SK-N-SH (cell line): ENCODE data around the gene RNF214. TPM values are rescaled to one million over a fixed set of nuclear protein-coding genes. Genes with fewer than 3 reads are reported as not detected.

Source experiments
- CTCF ChIA-PET: fragments of 300-600, 350-600 bp; formaldehyde crosslinking; extraction: SDS; loops from one replicate; lab custom pipeline; 2021; lab: Yijun Ruan, JAX
- POLR2A ChIA-PET: fragments of 350-600 bp; sonication (Branson Sonifier 250); formaldehyde crosslinking; extraction: SDS; loops from one replicate; lab custom pipeline; 2020; ENCODE audit warnings: antibody characterized with exemption, inconsistent platforms; lab: Yijun Ruan, JAX
- DNase-seq: peaks from one replicate; pipeline ENCODE4 v3.0.0; 2012
- H2AFZ ChIP-seq: fragments of 200-600 bp; sonication (generic); 2 replicates; pipeline ENCODE4 v1.8.1; 2016; ENCODE audit warnings: antibody characterized with exemption, mild to moderate bottlenecking, low read depth
- H3F3A ChIP-seq: fragments of 200-600 bp; sonication (generic); replicated peaks from 2 replicates; pipeline ENCODE3; 2016; ENCODE audit warnings: antibody characterized with exemption, mild to moderate bottlenecking; ENCODE audit not compliant: insufficient read depth
- H3K27ac ChIP-seq, 2 experiments: fragments of 200-500 bp in 1 of 2; fragments of 200-600 bp in 1 of 2; sonication (Bioruptor generic) in 1 of 2; sonication (generic), shearing (Covaris generic) in 1 of 2; 2 replicates each; pipeline versions ENCODE4 v1.5.1 to v1.6.1; 2014 to 2016; ENCODE audit warnings: low read depth in 2 of 2, inconsistent platforms in 1 of 2, low read length in 1 of 2, mild to moderate bottlenecking in 1 of 2, mixed read lengths in 1 of 2
- H3K27me3 ChIP-seq: fragments of 200-600 bp; sonication (generic), shearing (Covaris generic); 2 replicates; pipeline ENCODE4 v1.6.1; 2016; ENCODE audit warnings: mixed run types; ENCODE audit not compliant: insufficient read depth
- H3K36me3 ChIP-seq, 2 experiments: fragments of 200-500 bp in 1 of 2; fragments of 200-600 bp in 1 of 2; sonication (Bioruptor generic) in 1 of 2; sonication (generic) in 1 of 2; replicated peaks in 1 of 2; 2 replicates each; pipeline versions ENCODE3 to v1.5.1; 2014 to 2016; ENCODE audit warnings: low read length in 1 of 2, mild to moderate bottlenecking in 1 of 2; ENCODE audit not compliant: insufficient read depth in 2 of 2, control insufficient read depth in 1 of 2
- H3K4me1 ChIP-seq, 2 experiments: fragments of 200-500 bp in 1 of 2; fragments of 200-600 bp in 1 of 2; sonication (Bioruptor generic) in 1 of 2; sonication (generic), shearing (Covaris generic) in 1 of 2; 2 replicates each; pipeline versions ENCODE4 v1.5.1 to v1.6.1; 2014 to 2016; ENCODE audit warnings: low read depth in 1 of 2, low read length in 1 of 2, mixed run types in 1 of 2; ENCODE audit not compliant: insufficient read depth in 2 of 2, control insufficient read depth in 1 of 2
- H3K4me2 ChIP-seq: fragments of 200-600 bp; sonication (generic), shearing (Covaris generic); 2 replicates; pipeline ENCODE4 v1.6.1; 2017; ENCODE audit warnings: mixed run types
- H3K4me3 ChIP-seq, 2 experiments: fragments of 200-500 bp in 1 of 2; fragments of 200-600 bp in 1 of 2; sonication (Bioruptor generic) in 1 of 2; sonication (generic), shearing (Covaris generic) in 1 of 2; 2 replicates each; pipeline versions ENCODE4 v1.5.1 to v1.8.1; 2014 to 2016; ENCODE audit warnings: low read depth in 2 of 2, inconsistent platforms in 1 of 2, low read length in 1 of 2, mild to moderate bottlenecking in 1 of 2, mixed read lengths in 1 of 2, moderate library complexity in 1 of 2
- H3K79me2 ChIP-seq: fragments of 200-600 bp; sonication (generic); 2 replicates; pipeline ENCODE4 v1.8.1; 2017; ENCODE audit warnings: mild to moderate bottlenecking; ENCODE audit not compliant: insufficient read depth
- H3K9ac ChIP-seq: fragments of 200-600 bp; sonication (generic); 2 replicates; pipeline ENCODE4 v1.6.1; 2017; ENCODE audit warnings: mixed run types
- H3K9me2 ChIP-seq: fragments of 200-600 bp; sonication (generic); 2 replicates; pipeline ENCODE4 v1.6.1; 2017; ENCODE audit warnings: mixed run types
- H3K9me3 ChIP-seq: fragments of 200-600 bp; sonication (generic); 2 replicates; pipeline ENCODE4 v1.6.1; 2017; ENCODE audit warnings: mixed run types, mild to moderate bottlenecking, moderate library complexity
- H4K20me1 ChIP-seq: fragments of 200-600 bp; sonication (generic); 2 replicates; pipeline ENCODE4 v1.6.1; 2017; ENCODE audit warnings: mild to moderate bottlenecking, mixed run types; ENCODE audit not compliant: insufficient read depth
- GATA2 ChIP-seq: sonication (generic); formaldehyde crosslinking; IDR thresholded peaks from 2 replicates; pipeline ENCODE4 v1.5.0; 2020; ENCODE audit warnings: mild to moderate bottlenecking, missing genetic modification reagents
- MXI1 ChIP-seq: IDR thresholded peaks from 2 replicates; pipeline ENCODE4 v1.6.1; 2012; ENCODE audit warnings: mild to moderate bottlenecking, low read depth, low read length, improper control_type of control experiment
- NFIC ChIP-seq: IDR thresholded peaks from 2 replicates; pipeline ENCODE4 v1.4.0; 2012; ENCODE audit warnings: borderline replicate concordance
- POLR2AphosphoS5 ChIP-seq: IDR thresholded peaks from 2 replicates; pipeline ENCODE4 v1.6.1; 2012; ENCODE audit warnings: low read depth, low read length
- RFX5 ChIP-seq: IDR thresholded peaks from 2 replicates; pipeline ENCODE4 v1.6.1; 2012; ENCODE audit warnings: mild to moderate bottlenecking, improper control_type of control experiment, low read length
- TCF12 ChIP-seq: IDR thresholded peaks from 2 replicates; pipeline ENCODE4 v1.4.0; 2012
- whole genome bisulfite sequencing: methylation state at CpG from one replicate; pipeline ENCODE4 v1.1.6; 2017; ENCODE audit warnings: low lambda C conversion rate; 5-methylcytosine and 5-hydroxymethylcytosine counted together
- polyA plus RNA-seq, 3 experiments: library from polyadenylated mRNA; depleted of rRNA; stranded (reverse); fragments of >200 nt; gene quantifications; 2 replicates each; pipeline ENCODE4 v1.2.3, GENCODE V29; 2012
- TF ChIP-seq, protein P1 (sequence below): IDR thresholded peaks from 2 replicates; pipeline ENCODE4; 2012
- TF ChIP-seq, protein P2 (sequence below): fragments of 200-600 bp; sonication (generic); IDR thresholded peaks from 2 replicates; pipeline ENCODE4 v1.6.1; 2017; ENCODE audit warnings: antibody characterized with exemption, mild to moderate bottlenecking, moderate library complexity

Gene RNF214
- polyA plus RNA-seq, 1 of the 3 experiments (the other 2 are of a cell fraction) = 15.4 TPM

DNA sequence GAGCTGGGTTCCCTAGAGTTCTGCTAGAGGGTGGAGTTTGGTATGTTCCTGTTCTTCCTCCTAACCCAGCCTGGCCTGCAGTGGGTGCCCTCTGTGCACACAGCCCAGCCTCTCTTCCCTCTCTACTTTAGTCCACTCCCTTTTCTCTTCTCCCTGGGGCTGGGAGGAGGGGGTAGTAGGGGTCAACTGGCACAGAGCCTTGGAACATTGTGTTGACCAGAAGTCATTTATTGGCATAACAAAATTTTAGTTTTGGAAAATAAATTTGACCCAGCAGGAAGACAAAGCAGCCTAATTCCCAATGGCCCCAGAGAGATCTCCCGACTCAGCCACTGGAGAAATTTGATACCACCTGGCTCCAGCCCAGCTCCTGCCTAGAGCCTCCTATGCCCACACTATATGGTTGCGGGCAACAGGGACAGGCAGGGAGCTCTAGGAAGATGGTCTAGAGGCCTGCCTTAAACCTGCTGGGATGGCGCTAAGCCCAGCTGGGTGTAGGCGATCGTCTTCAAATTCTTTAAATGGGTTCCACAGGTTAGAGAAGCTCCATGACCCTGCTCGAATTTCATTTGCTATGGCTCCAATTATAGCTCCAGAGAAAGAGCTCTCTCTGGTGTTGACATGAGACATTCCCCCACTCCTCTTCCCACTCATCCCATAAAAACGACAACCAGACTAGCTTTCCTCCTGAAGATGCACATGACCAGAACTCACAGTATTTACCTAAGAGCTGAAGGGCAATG is 10.5 kb upstream of the RNF214 start:
- H3K79me2 ChIP-seq = no peaks in the 10 kb centered on the region
- WGBS = 51% methylated on average over 5 of the region's 7 CpGs
- H3F3A ChIP-seq = peaks cover 8% of the 10 kb centered on the region
- H4K20me1 ChIP-seq = no peaks in the 10 kb centered on the region
- no peak overlapping the region for H3K4me2 ChIP-seq
- peaks cover 2 to 11% of the 10 kb centered on the region in 2 experiments; a peak in 2 of 4 replicates for H3K4me1 ChIP-seq
- ChIA-PET POLR2A (interaction anchor here (0.6 to 1.3 kb wide), 3 partner anchors 10 to 596 kb away, joined by 3 to 4 read pairs (median 4); partner anchors contain the start of gene PCSK7), CTCF (interaction anchor here (0.7 to 2.8 kb wide), 2 partner anchors 10 to 115 kb away, joined by 3 to 21 read pairs; partner anchors contain the start of genes PCSK7 and RNF214)
- TF ChIP-seq MXI1 (no peak), NFIC (peak; percentile 58)
- H3K9me2 ChIP-seq = no peaks in the 10 kb centered on the region
- H3K27ac ChIP-seq = 0 out of 4 replicates have a peak overlapping the region, but pooled peaks of 1 of the 2 experiments have one; percentile 48
- no peaks in the 10 kb centered on the region for H3K27me3 ChIP-seq
- H3K4me3 ChIP-seq = no peak overlapping the region
- peaks cover 31 to 72% of the 10 kb centered on the region in 2 experiments for H3K36me3 ChIP-seq
- no peak for DNase-seq
- no peak overlapping the region for H2AFZ ChIP-seq
- H3K9me3 ChIP-seq = no peaks in the 10 kb centered on the region
- H3K9ac ChIP-seq = no peak overlapping the region

DNA sequence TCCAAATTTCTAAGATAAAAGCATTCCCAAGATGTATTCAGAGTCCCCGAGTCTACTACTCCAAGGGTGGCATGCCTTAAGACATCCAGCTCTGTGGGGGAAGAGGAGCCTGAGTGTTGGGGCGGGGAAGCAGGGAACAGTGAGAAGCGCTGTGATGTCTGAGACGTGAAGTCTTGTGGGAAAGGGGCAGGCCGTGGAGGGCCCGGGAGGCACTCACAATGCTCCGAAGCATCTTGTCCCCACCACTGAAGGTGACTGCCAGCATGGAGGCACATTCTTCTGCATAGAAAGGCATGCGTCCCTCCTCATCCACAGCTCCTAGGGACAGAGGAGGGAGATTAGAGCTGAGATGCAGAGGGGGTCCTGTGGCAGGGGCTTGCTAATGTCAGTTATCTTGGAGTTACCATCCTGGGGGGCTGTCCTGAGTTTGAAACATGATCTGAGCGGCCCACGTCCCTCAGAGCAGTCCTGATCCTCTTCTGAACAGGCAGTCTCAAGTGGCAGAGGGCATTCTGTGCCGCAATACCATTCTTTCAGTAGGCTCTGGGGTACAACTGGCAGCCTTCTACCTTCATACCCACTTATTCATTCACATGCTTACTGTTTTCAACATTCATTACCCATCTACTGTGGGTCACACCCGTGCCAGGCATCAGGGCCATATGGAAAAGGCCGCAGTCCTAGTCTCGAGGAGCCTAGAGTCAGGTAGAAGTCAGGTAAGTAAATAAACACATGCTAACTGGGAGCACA is 9.3 kb upstream of the RNF214 start:
- no peaks in the 10 kb centered on the region for H3K79me2 ChIP-seq
- H3K27me3 ChIP-seq = no peaks in the 10 kb centered on the region
- no peak overlapping the region for H3K4me3 ChIP-seq
- peaks cover 13% of the 10 kb centered on the region for H3F3A ChIP-seq
- peaks cover 25 to 72% of the 10 kb centered on the region in 2 experiments for H3K36me3 ChIP-seq
- H2AFZ ChIP-seq = no peak overlapping the region
- no peaks in the 10 kb centered on the region for H3K9me2 ChIP-seq
- DNase-seq = no peak
- H4K20me1 ChIP-seq = no peaks in the 10 kb centered on the region
- H3K4me2 ChIP-seq = no peak overlapping the region
- POLR2A ChIA-PET = interaction anchor here (1.3 kb wide), 1 partner anchor 8 kb away, joined by 4 read pairs; the partner anchor contains the start of gene PCSK7
- H3K27ac ChIP-seq = no peak overlapping the region
- WGBS = 97% methylated on average over 14 of the region's 14 CpGs
- no peak for TF ChIP-seq GATA2 (CRISPR knock-in tag)
- H3K9me3 ChIP-seq = no peaks in the 10 kb centered on the region
- CTCF ChIA-PET = no interaction called here
- H3K4me1 ChIP-seq = peaks cover 2 to 11% of the 10 kb centered on the region in 2 experiments; a peak in 2 of 4 replicates
- no peak overlapping the region for H3K9ac ChIP-seq

DNA sequence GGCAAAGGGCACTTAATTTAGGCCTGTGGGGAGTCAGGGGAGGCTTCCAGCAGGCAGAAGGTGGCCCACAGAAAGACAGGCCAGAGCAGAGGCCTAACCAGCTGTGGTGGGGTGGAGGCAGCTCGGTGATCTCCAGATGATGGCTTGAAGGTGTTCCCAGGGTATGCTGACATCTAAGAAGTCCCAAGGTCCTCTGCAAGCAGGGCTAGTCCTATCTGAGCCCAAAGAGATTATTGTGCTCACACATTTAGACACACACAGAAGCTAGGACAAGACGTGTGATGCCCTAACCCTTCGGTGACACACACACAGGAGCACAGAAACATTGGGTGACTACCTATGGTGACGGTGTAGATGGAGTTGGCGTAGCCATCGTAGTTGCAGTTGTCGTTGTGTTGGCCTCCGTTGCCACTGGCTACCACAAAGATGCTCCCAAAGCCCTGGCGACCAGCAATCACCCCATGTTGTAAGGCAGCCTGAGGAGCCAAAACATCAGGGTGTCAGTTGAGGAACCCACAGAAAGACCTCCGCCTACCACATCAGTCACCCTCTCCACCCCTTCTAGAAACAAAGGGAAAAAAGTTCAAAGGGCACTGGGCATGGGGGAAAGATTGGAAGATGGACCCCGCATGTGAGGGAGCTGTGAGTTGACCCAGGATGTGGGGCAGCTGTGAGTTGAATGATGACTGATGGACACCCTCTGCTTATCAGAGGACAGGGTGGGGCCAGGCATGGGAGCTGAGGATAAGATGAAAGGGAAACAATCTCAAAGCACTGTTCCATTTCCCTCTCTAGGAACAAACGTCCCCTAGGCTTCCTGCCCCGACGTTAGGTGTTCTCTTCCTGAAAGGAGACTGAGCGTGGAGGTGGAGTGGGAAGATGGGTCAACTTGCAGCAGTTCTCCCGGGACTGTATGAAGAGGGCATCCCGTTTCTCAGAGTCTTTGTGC is 8.5 kb upstream of the RNF214 start:
- Histone ChIP-seq H3K9me2 (no peaks in the 10 kb centered on the region), H3K27me3 (no peaks in the 10 kb centered on the region), H3K4me1 (peaks cover 2 to 11% of the 10 kb centered on the region in 2 experiments; a peak in 2 of 4 replicates), H3K9me3 (no peaks in the 10 kb centered on the region), H3K27ac (no peak overlapping the region), H3K36me3 (peaks cover 23 to 68% of the 10 kb centered on the region in 2 experiments), H3K4me2 (no peak overlapping the region), H3K79me2 (peaks cover 3% of the 10 kb centered on the region; the same call in 1 of the 2 replicates), H3K4me3 (no peak overlapping the region), H3K9ac (no peak overlapping the region), H2AFZ (no peak overlapping the region), H4K20me1 (no peaks in the 10 kb centered on the region), H3F3A (peaks cover 13% of the 10 kb centered on the region)
- POLR2A ChIA-PET = no interaction called here
- TF ChIP-seq MXI1 (no peak), RFX5 (no peak), NFIC (no peak), POLR2AphosphoS5 (no peak), TCF12 (no peak)
- TF ChIP-seq, protein P1, sequence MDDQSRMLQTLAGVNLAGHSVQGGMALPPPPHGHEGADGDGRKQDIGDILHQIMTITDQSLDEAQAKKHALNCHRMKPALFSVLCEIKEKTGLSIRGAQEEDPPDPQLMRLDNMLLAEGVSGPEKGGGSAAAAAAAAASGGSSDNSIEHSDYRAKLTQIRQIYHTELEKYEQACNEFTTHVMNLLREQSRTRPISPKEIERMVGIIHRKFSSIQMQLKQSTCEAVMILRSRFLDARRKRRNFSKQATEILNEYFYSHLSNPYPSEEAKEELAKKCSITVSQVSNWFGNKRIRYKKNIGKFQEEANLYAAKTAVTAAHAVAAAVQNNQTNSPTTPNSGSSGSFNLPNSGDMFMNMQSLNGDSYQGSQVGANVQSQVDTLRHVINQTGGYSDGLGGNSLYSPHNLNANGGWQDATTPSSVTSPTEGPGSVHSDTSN = no peak
- TF ChIP-seq, protein P2, sequence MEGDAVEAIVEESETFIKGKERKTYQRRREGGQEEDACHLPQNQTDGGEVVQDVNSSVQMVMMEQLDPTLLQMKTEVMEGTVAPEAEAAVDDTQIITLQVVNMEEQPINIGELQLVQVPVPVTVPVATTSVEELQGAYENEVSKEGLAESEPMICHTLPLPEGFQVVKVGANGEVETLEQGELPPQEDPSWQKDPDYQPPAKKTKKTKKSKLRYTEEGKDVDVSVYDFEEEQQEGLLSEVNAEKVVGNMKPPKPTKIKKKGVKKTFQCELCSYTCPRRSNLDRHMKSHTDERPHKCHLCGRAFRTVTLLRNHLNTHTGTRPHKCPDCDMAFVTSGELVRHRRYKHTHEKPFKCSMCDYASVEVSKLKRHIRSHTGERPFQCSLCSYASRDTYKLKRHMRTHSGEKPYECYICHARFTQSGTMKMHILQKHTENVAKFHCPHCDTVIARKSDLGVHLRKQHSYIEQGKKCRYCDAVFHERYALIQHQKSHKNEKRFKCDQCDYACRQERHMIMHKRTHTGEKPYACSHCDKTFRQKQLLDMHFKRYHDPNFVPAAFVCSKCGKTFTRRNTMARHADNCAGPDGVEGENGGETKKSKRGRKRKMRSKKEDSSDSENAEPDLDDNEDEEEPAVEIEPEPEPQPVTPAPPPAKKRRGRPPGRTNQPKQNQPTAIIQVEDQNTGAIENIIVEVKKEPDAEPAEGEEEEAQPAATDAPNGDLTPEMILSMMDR = no peak
- WGBS = 87% methylated on average over 16 of the region's 17 CpGs
- no peak for DNase-seq
- CTCF ChIA-PET = interaction anchor here (0.5 to 5.4 kb wide), 4 partner anchors 41 to 125 kb away, joined by 3 to 54 read pairs (median 13); partner anchors contain the start of gene SIDT2
